Lower lobe of right lung (tissue), 2 donors: Measurements from ENCODE around the gene CACNA2D1. TPM values are rescaled to one million over a fixed set of nuclear protein-coding genes. Genes with fewer than 3 reads are reported as not detected.

Experiments
- ATAC-seq, 2 donors: fragments of 200-7000 bp; cut with Tn5 transposase; one replicate each; pipeline ENCODE4 v1.9.1; 2020 to 2022; ENCODE audit warnings: mild to moderate bottlenecking in 2 of 2, moderate library complexity in 2 of 2
- DNase-seq: peaks from one replicate; pipeline ENCODE4 v3.0.0-alpha.2; 2020
- H3K27ac ChIP-seq: fragments of 200-600 bp; one replicate; pipeline ENCODE4 v1.8.0; 2022
- H3K27me3 ChIP-seq: fragments of 200-600 bp; one replicate; pipeline ENCODE4 v1.8.0; 2022; ENCODE audit warnings: low read depth
- H3K36me3 ChIP-seq: fragments of 200-600 bp; one replicate; pipeline ENCODE4 v1.8.0; 2022; ENCODE audit warnings: mild to moderate bottlenecking
- H3K4me1 ChIP-seq: fragments of 200-600 bp; one replicate; pipeline ENCODE4 v1.8.0; 2022
- H3K4me3 ChIP-seq: fragments of 200-600 bp; one replicate; pipeline ENCODE4 v1.8.0; 2022; ENCODE audit warnings: mild to moderate bottlenecking
- H3K9me3 ChIP-seq: fragments of 200-600 bp; one replicate; pipeline ENCODE4 v1.8.0; 2022
- CTCF ChIP-seq: fragments of 200-600 bp; IDR thresholded peaks from one replicate; pipeline ENCODE4 v1.8.0; 2022; ENCODE audit warnings: antibody characterized with exemption, mild to moderate bottlenecking
- intact Hi-C: fragments of 100-400 bp; cut with DNase I; formaldehyde crosslinking; loops from one replicate; pipeline ENCODE4 v1.11.0; 2022
- long read RNA-seq: library from polyadenylated mRNA; unstranded; transcript quantifications from one replicate; pipeline ENCODE4 v2.0.0, GENCODE V29; 2021
- total RNA-seq: library from RNA; stranded (reverse); fragmentation: NEBNext Ultra II Directional; extraction: Animal tissue kit (Norgen Biotek cat#: 25700); gene quantifications from one replicate; pipeline ENCODE4 v1.2.1, GENCODE V29; 2021
- donor health status: DM: no; HTN: yes; CAD: no; lungs with severe emphysema.

Gene CACNA2D1
- 12.5 TPM for total RNA-seq
- long read RNA-seq, partial matches to known transcripts, result 4 of 7 reads
- long read RNA-seq, other reads (novel, unspliced or antisense), result 3 of 7 reads

- intact Hi-C loops, result no loop called here
Measured at GRCh38 chr7:82443547-82444219, at the start of gene CACNA2D1. Gene CACNA2D1 (minus strand): TSS chr7:82443777.

DNA sequence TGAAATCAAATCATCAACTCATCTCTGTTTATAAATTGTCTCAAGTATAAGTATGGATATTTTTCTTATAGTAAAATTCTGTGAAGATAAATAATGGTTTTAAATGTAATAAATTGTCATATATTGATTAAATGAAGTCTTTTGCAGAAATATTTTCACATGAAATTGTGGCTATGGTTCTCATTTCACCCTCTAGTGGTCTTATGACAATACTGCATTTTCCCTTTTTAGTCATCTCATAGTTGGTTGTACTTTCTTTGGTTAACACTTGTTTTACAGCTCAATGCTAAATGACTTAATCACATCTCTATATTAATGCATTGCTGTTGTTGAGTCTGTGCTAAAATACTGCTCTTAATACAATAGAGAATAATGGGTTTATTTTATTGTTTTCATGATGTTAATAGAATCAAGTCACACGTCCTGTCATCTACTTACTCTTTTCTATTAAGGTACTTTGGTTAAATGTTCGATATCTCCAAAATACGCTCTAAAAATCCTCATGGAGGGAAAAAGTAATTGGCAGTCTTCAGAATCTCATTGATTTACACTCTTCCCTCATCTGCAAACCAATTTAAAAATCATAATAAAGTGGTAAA is 38.0 kb upstream of the CACNA2D1 start:
- TF ChIP-seq CTCF, result peak; percentile 72
- Histone ChIP-seq H3K36me3 (no peaks in the 10 kb centered on the region), H3K27me3 (no peaks in the 10 kb centered on the region), H3K27ac (no peak overlapping the region), H3K4me1 (no peaks in the 10 kb centered on the region), H3K9me3 (no peaks in the 10 kb centered on the region), H3K4me3 (no peak overlapping the region)
- ATAC-seq (peak in 1 of 2 donors; percentile 32), DNase-seq (no peak)
- intact Hi-C loops, result no loop called here

More at GRCh38 chr7:82443547-82444219, at the start of gene CACNA2D1:
- no peak for TF ChIP-seq CTCF
- ATAC-seq (peak; percentile 92 to 93), DNase-seq (peak; percentile 70)
- peak within 1 kb of the TSS; percentile 65 for H3K4me3 ChIP-seq
- H3K27me3 ChIP-seq, result peaks cover 23% of the 10 kb centered on the region
- H3K4me1 ChIP-seq, result peaks cover 4% of the 10 kb centered on the region
- peak within 1 kb of the TSS; percentile 79 for H3K27ac ChIP-seq
- H3K9me3 ChIP-seq, result no peaks in the 10 kb centered on the region
- no peaks in the 10 kb centered on the region for H3K36me3 ChIP-seq

DNA sequence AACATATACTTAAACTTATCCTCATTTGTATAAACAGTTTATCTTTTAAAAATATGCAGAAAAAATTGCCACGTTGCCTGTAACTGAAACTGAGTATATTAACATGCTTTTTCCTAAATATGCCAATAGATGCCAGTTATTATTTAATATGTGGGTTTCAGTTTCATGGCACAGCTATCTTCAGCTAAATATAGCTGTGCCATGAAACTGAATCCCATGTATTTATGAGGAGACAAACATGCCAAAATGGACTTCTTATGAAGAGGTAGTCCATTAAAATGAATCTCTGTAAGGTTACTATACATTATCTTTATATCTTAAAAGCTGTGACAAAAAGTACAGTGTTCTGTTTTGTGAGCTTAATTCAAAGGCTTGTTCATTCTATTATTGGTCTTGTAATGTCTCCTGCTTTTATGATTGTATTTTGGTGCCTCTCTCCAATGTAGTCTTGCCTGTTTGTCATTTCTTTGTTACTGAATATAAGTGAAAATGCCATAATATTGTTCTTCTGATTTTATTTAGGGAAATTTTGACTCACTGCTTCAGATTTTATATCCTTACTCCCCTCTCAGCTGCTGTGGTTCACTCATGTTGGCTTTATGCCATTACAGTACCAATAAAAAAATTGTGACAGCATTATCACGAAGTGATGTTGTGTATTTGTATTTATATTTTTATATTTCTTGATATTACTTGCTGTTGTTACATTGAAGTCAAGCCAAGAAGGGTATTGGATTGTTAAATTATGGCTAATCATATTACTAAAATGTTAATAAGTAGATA is 34.3 kb upstream of the CACNA2D1 start:
- Histone ChIP-seq H3K4me3 (no peak overlapping the region), H3K27me3 (no peaks in the 10 kb centered on the region), H3K27ac (no peak overlapping the region), H3K36me3 (no peaks in the 10 kb centered on the region), H3K9me3 (no peaks in the 10 kb centered on the region), H3K4me1 (no peaks in the 10 kb centered on the region)
- no peak for TF ChIP-seq CTCF
- no peak for DNase-seq
- ATAC-seq, result no peak
- intact Hi-C loops, result no loop called here

- H3K27me3 ChIP-seq, result no peaks in the 10 kb centered on the region
- H3K36me3 ChIP-seq, result no peaks in the 10 kb centered on the region
- intact Hi-C loops, result no loop called here
- no peak overlapping the region for H3K27ac ChIP-seq
- DNase-seq (no peak), ATAC-seq (no peak)
- TF ChIP-seq CTCF, result no peak
- H3K4me1 ChIP-seq, result no peaks in the 10 kb centered on the region
- H3K9me3 ChIP-seq, result no peaks in the 10 kb centered on the region
- H3K4me3 ChIP-seq, result no peak overlapping the region
Measured at GRCh38 chr7:82472966-82473365, 29.4 kb upstream of the CACNA2D1 start.

- Histone ChIP-seq H3K4me1 (no peaks in the 10 kb centered on the region), H3K4me3 (no peak overlapping the region), H3K27ac (no peak overlapping the region), H3K36me3 (no peaks in the 10 kb centered on the region), H3K9me3 (no peaks in the 10 kb centered on the region), H3K27me3 (no peaks in the 10 kb centered on the region)
- intact Hi-C loops, result no loop called here
- TF ChIP-seq CTCF, result no peak
- ATAC-seq (no peak), DNase-seq (no peak)
Measured at GRCh38 chr7:82471351-82472020, 27.9 kb upstream of the CACNA2D1 start.
